ENCODE results near the gene CDH22.

The CDH22 gene

GRCh38 chr20:46209930-46210671 lies 98.2 kb downstream of the CDH22 start:
- Histone ChIP-seq H3K27ac (no peak overlapping the region), H3K4me3 (no peak overlapping the region)

- Histone ChIP-seq H3K27ac (no peak overlapping the region), H3K4me3 (no peak overlapping the region)
These were observed 100.5 kb downstream of the CDH22 start for GRCh38 chr20:46207793-46208192.

DNA sequence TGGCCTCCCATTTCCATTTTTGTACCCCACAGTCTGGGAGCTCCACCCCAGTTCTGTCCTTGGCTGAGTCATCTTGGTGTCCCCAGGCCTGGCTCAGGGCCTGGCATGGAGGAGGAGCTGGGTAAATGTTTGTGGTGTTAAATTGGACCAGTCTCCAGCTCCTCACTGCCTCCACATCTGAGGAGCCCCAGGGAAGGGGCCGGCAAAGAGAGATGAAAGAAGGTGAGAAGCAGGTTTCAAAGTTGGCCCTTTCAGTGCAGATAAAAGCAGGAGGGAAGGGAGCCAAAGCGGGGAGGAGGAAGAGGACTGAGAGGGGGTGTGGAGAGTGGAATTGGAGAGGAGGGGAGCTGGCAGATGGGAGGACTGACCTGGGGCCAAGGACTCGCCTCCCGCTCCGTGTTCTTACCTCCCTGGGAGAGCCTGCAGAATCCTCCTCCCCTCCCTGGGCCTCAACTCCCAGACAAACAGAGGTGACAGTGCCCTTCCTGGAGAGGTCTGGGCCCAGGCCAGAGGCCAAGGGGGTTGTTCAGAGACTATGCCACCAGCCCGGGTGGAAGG lies 101.2 kb downstream of the CDH22 start:
- Histone ChIP-seq H3K27ac (no peak overlapping the region), H3K4me3 (no peak overlapping the region)

- Histone ChIP-seq H3K27ac (no peak overlapping the region), H3K4me3 (no peak overlapping the region)
These were observed 102.3 kb downstream of the CDH22 start for GRCh38 chr20:46206025-46206424.

DNA sequence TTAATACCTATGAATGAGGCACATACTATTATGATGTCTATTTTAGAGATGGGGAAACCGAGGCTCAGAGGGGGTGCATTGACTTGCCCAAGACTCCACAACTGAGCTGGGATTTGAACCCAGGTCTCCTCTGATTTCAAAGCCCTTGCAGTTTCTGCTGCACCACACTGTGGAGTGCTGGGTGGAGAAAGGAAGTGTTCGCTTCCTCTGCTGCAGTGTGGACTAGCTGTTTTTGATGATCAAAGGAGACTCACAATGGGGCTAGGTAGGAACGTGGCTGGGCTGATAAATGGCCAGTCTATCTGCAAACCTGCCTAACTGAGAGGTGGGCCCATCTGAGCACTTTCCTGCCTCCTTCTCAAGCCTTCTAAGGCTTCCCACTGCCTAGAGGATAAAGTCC lies 102.9 kb downstream of the CDH22 start:
- Histone ChIP-seq H3K4me3 (no peak overlapping the region), H3K27ac (no peak overlapping the region)

DNA sequence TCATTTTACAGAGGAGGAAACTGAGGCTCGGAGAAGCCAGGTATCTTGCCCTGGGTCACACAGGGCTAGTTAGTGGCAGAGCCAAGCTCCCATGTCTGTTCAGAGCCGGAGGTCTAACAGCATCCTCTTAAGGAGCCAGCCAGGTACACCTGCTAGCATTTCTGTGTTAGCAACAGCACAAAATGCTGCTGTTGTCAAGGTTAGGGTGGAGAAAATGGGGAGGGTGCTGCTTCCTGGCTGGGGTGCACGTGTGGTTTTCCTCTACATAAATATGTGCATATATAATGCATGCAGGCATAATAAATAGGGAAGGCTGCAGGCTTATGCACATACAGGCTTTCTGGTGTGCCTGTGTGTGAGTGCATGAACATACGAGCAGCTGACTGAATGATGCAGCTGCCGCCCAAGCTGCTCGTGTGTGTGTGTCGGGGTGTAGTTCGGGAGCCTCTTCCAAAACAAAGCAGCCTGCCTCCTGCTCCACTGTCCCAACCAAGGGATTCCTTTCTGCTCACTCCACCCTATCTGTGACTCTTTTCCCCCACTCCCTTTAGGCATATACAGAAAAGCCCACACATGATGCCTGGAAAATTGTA lies 103.6 kb downstream of the CDH22 start:
- Histone ChIP-seq H3K27ac (no peak overlapping the region), H3K4me3 (no peak overlapping the region)

GRCh38 chr20:46203510-46203837 lies 104.8 kb downstream of the CDH22 start:
- H3K4me3 ChIP-seq, result no peak overlapping the region
- no peak overlapping the region for H3K27ac ChIP-seq

- Histone ChIP-seq H3K27ac (no peak overlapping the region), H3K4me3 (no peak overlapping the region)
These were observed 105.4 kb downstream of the CDH22 start for GRCh38 chr20:46202766-46203509.

GRCh38 chr20:46200582-46201570 lies 107.4 kb downstream of the CDH22 start:
- no peak overlapping the region for H3K4me3 ChIP-seq
- peak overlapping the region in 1 of 21 experiments; percentile 30 for H3K27ac ChIP-seq

GRCh38 chr20:46199198-46199597 lies 109.1 kb downstream of the CDH22 start:
- no peak overlapping the region for H3K4me3 ChIP-seq
- no peak overlapping the region for H3K27ac ChIP-seq

DNA sequence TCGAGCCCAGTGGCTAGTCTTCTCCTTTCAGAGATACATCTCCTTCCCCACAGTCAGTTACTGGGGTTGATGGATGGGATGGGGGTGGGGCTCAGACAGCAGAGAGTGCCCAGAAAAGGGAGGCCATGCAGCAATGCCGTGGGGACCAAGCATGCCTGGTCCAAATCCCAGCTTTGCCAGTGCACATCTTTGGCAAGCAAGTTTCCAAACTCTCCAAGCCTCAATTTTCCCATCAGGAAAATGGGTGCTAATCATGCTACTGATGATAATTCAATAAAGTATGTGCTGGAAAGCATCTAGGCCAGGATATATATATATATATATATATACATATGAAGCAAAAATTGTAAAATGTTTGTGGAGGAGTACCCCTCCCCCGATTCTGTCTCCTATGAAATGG lies 111.3 kb downstream of the CDH22 start:
- Histone ChIP-seq H3K4me3 (no peak overlapping the region), H3K27ac (no peak overlapping the region)

GRCh38 chr20:46195264-46196036 lies 112.8 kb downstream of the CDH22 start:
- H3K27ac ChIP-seq, result no peak overlapping the region
- H3K4me3 ChIP-seq, result no peak overlapping the region

GRCh38 chr20:46194409-46194808 lies 113.9 kb downstream of the CDH22 start:
- Histone ChIP-seq H3K4me3 (no peak overlapping the region), H3K27ac (no peak overlapping the region)

GRCh38 chr20:46192376-46192944 lies 115.8 kb downstream of the CDH22 start:
- Histone ChIP-seq H3K4me3 (no peak overlapping the region), H3K27ac (no peak overlapping the region)

DNA sequence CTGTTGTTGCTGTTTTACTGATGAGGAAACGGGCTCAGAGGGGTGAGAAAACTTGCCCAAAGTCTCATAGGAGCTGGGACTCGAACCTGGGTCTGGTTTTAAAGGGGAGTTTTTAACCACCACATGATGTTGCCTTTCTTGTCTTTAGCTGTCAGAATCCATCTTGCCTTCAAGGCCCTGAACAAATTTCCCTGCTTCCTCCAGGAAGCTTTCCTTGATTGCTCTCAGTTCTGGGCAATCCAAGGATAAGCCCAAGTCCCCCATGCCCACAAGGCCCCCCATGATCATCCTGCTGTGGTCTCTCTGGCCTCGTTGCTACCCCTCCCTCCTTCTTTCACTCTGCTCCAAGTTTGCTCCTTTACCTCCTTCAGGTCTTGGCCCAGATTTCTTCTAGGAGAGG lies 116.7 kb downstream of the CDH22 start:
- H3K27ac ChIP-seq, result no peak overlapping the region
- no peak overlapping the region for H3K4me3 ChIP-seq

- Histone ChIP-seq H3K27ac (no peak overlapping the region), H3K4me3 (no peak overlapping the region)
These were observed 117.1 kb downstream of the CDH22 start for GRCh38 chr20:46191168-46191540.

- Histone ChIP-seq H3K4me3 (no peak overlapping the region), H3K27ac (no peak overlapping the region)
These were observed 117.7 kb downstream of the CDH22 start for GRCh38 chr20:46190478-46191167.

DNA sequence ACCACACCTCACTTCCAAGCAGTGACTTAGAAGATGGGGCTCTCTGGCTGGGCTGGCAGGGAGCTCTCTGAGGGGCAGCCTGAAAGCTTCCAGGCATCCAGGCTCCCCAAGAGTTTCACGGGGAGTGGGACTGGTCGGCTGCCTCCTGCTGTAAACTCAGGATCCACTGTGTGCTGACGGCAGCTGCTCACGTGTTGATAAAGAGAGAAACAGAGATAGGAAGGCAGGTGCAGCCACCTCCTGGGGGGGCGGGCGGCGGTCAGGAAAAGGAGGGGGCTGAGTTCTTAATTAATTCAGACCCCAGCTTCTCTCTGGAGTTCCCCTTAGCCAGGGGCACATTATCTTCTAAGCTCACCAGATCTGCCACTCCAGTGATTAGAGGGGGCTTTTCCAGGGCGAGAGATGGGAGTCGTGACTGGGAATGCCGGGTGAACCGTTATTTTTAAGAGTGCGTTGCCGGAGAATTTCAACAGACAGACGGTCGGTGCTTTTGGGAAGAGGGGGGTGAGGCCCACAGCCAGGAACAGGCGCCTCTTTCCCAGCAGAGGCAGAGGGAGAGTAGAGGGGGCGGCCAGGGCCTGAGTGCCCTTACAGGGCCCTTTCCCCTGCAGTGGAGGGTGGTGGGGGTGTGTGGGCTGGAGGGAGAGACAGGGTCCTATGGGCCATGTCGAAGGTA lies 119.3 kb downstream of the CDH22 start:
- no peak overlapping the region for H3K4me3 ChIP-seq
- no peak overlapping the region for H3K27ac ChIP-seq
